Testis (tissue), 2 donors: ENCODE data around the gene HNRNPF.

Experiments used
- POLR2A ChIP-seq: fragments of 450-650 bp; IDR thresholded peaks from one replicate; pipeline ENCODE4 v1.6.1; 2017; ENCODE audit warnings: antibody characterized with exemption, mild to moderate bottlenecking, moderate library complexity
- TF ChIP-seq, protein P1 (sequence below), 3 experiments: fragments of 450-650 bp in 2 of 3; fragments of 200-600 bp in 1 of 3; sonication (generic) in 1 of 3; IDR thresholded peaks; one replicate each; pipeline ENCODE4 v1.5.1; 2016 to 2019; ENCODE audit warnings: antibody characterized with exemption in 3 of 3, mild to moderate bottlenecking in 2 of 3, moderate library complexity in 1 of 3

DNA sequence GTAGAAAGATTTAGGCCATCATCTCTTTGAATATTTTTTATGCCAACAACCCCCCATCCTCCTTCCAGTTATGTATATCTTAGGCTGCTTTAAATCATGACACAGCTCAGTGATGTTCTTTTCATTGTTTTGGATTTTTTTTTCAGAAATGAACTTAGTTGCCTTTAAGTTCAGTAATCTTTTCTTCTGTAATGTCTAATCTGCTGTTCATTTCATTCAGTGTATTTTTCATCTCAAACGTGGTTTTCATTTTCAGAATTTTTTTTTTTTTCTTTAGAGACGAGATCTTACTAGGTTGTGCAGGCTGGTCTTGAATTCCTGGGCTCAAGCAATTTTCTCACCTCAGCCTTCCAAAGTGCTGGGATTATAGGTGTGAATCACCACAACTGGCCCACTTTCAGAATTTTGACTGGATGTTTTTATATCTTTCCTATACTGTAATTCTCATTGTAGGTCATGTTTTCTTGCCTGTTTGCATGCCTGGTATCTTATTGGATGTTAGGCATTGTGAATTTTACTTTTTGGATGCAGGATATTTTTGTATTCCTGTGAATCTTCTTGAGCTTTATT is 36.0 kb upstream of the HNRNPF start:
- TF ChIP-seq, protein P1, sequence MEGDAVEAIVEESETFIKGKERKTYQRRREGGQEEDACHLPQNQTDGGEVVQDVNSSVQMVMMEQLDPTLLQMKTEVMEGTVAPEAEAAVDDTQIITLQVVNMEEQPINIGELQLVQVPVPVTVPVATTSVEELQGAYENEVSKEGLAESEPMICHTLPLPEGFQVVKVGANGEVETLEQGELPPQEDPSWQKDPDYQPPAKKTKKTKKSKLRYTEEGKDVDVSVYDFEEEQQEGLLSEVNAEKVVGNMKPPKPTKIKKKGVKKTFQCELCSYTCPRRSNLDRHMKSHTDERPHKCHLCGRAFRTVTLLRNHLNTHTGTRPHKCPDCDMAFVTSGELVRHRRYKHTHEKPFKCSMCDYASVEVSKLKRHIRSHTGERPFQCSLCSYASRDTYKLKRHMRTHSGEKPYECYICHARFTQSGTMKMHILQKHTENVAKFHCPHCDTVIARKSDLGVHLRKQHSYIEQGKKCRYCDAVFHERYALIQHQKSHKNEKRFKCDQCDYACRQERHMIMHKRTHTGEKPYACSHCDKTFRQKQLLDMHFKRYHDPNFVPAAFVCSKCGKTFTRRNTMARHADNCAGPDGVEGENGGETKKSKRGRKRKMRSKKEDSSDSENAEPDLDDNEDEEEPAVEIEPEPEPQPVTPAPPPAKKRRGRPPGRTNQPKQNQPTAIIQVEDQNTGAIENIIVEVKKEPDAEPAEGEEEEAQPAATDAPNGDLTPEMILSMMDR (IDR thresholded peaks at IDR 0.05) = no peak
- no peak for TF ChIP-seq POLR2A
